Measurements from ENCODE around the gene ZMYM3.

GRCh38 chrX:71195964-71196649 is 57.8 kb downstream of the ZMYM3 start:
- no peak for TF ChIP-seq CTCF (conservative IDR thresholded peaks at IDR 0.05 in 1 of 2, IDR thresholded peaks at IDR 0.05 in 1 of 2; ENCODE audit: low read depth in 1 of 2, low read length in 2 of 2)
- no peak for TF ChIP-seq EZH2 (IDR thresholded peaks at IDR 0.05; ENCODE audit: low read length, missing control alignments)

Data from fibroblast of lung (primary cell).